HFFc6 (cell line): Measurements from ENCODE around the gene ZFYVE26. TPM values are rescaled to one million over a fixed set of nuclear protein-coding genes. Genes with fewer than 3 reads are reported as not detected.

Source experiments
- DNase-seq: peaks from one replicate; pipeline ENCODE4 v3.0.0-alpha.2; 2018
- H3K27ac Mint-ChIP-seq: 2 replicates; pipeline ENCODE4 v1.8.0; 2020; ENCODE audit warnings: mild to moderate bottlenecking, mixed read lengths
- H3K27me3 Mint-ChIP-seq: 2 replicates; pipeline ENCODE4 v1.8.0; 2021; ENCODE audit warnings: mild to moderate bottlenecking, moderate library complexity, mixed read lengths; ENCODE audit not compliant: insufficient read depth
- H3K36me3 Mint-ChIP-seq: 2 replicates; pipeline ENCODE4 v1.8.0; 2021; ENCODE audit warnings: low read depth, mixed read lengths
- H3K4me1 Mint-ChIP-seq: 2 replicates; pipeline ENCODE4 v1.8.0; 2020; ENCODE audit warnings: low read depth, mixed read lengths
- H3K4me3 Mint-ChIP-seq: 2 replicates; pipeline ENCODE4 v1.8.0; 2020; ENCODE audit warnings: mild to moderate bottlenecking, moderate library complexity, mixed read lengths
- H3K9me3 Mint-ChIP-seq: 2 replicates; pipeline ENCODE4 v1.8.0; 2020; ENCODE audit warnings: mild to moderate bottlenecking, mixed read lengths
- total RNA-seq, 6 experiments: library from RNA; stranded (reverse); fragmentation: NEBNext Ultra II Directional; extraction: Animal tissue kit (Norgen Biotek cat#: 25700); gene quantifications; 2 replicates in 1 of 6; 3 replicates in 5 of 6; pipeline ENCODE4 v1.2.3, GENCODE V29; 2021
- TF ChIP-seq, protein P1 (sequence below): fragments of 200-600 bp; sonication (generic); IDR thresholded peaks from 2 replicates; pipeline ENCODE4 v1.5.0; 2021; ENCODE audit warnings: antibody characterized with exemption, mild to moderate bottlenecking

Gene ZFYVE26
- total RNA-seq, 6 experiments from 2014 or later: 12.8 to 17.2 (median 14.7) TPM

DNA sequence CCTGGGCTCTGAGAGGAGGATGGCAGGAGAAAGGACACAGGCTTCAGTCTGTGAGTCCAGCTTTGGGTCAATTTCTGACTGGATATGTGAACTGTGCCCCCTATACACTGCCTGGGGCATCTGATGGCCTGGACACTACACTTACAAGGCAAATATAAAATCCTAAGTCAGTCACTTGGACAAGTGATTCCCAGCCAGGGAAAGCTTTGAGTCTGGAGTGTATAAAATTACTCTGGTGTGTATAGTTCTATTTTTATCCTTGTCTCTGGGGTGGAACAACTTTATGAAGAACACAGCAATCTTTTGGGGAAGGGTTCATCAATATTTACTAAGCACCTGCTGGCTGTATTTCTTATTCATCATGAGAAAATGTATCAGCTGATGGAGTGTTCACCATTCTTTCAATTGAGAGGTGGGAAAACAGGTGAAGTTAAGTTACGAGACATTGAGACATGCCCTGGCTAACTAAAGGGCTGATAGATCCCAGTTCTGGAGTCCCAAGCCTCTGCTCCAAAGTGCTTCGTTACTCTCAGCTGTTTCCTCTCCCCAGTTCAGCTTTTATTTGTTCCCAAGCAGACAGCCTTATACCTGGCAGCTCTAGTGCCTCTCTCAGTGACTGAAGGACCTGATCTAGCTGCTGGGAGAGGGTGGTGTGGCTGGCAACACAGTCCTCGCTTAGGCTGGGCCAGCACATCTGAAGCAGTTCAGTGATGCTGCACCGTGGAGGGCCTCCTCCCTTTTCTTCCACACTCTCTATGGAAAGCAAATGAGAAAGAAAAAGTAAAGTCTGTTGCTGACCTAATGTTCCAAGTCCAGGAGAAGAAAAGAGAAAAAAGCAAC, 30.9 kb downstream of the ZFYVE26 start:
- H3K4me1 Mint-ChIP-seq: no peaks in the 10 kb centered on the region
- no peaks in the 10 kb centered on the region for H3K27me3 Mint-ChIP-seq
- H3K9me3 Mint-ChIP-seq: no peaks in the 10 kb centered on the region
- DNase-seq: no peak
- no peak overlapping the region for H3K4me3 Mint-ChIP-seq
- no peak overlapping the region for H3K27ac Mint-ChIP-seq
- TF ChIP-seq, protein P1, sequence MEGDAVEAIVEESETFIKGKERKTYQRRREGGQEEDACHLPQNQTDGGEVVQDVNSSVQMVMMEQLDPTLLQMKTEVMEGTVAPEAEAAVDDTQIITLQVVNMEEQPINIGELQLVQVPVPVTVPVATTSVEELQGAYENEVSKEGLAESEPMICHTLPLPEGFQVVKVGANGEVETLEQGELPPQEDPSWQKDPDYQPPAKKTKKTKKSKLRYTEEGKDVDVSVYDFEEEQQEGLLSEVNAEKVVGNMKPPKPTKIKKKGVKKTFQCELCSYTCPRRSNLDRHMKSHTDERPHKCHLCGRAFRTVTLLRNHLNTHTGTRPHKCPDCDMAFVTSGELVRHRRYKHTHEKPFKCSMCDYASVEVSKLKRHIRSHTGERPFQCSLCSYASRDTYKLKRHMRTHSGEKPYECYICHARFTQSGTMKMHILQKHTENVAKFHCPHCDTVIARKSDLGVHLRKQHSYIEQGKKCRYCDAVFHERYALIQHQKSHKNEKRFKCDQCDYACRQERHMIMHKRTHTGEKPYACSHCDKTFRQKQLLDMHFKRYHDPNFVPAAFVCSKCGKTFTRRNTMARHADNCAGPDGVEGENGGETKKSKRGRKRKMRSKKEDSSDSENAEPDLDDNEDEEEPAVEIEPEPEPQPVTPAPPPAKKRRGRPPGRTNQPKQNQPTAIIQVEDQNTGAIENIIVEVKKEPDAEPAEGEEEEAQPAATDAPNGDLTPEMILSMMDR: no peak
- peaks cover 13% of the 10 kb centered on the region for H3K36me3 Mint-ChIP-seq

DNA sequence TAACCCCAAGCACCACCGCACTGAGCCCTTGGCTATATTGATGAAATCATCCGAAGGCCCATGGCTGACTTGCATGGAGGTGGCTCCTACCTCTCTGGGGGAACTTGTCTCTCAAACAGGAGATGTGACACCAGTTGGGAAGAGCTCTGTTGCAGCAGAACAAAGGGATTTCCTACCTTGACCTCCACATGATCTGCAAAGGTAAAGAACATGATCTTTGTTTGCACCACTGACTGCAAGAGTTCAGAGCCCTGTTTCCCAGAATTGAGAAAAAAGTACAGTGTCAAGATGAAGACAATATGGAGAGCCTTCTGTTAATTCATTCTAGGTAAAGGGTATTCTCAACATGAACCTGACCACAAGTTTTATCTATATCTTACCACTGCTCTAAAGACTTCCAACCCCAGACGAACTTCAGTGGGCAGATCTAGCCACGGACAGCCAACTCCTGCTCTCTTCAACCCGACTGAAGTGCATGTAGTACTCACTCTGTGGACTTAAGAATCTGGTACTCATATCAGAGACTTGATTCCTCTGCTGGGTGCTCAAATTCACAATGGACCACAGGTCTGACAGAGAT, 32.1 kb downstream of the ZFYVE26 start:
- Mint-ChIP-seq H3K36me3 (peaks cover 17% of the 10 kb centered on the region), H3K27ac (no peak overlapping the region), H3K4me1 (no peaks in the 10 kb centered on the region), H3K27me3 (no peaks in the 10 kb centered on the region), H3K9me3 (no peaks in the 10 kb centered on the region), H3K4me3 (no peak overlapping the region)
- TF ChIP-seq, protein P1: no peak
- DNase-seq: no peak

DNA sequence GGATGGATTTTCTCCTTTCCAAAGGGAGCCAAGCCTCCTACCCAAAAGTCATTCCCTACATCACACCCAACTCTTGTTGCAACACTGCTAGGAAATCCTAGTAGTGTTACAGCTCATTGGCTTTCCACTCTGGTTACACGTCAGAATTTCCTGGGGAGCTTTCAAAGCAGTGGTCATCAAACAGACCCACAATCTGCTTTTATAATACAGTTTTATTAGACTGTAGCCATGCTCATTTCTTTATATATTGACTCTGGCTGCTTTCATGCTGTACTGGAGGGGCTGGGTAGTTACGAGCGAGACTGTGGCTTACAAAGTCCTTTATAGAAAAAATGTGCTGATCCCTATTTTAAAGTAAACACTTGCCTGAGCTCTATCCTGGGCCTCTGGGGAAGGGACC, 34.3 kb downstream of the ZFYVE26 start:
- no peak overlapping the region for H3K4me3 Mint-ChIP-seq
- no peaks in the 10 kb centered on the region for H3K9me3 Mint-ChIP-seq
- no peak overlapping the region for H3K27ac Mint-ChIP-seq
- no peak for DNase-seq
- H3K27me3 Mint-ChIP-seq: no peaks in the 10 kb centered on the region
- TF ChIP-seq, protein P1: no peak
- peaks cover 10% of the 10 kb centered on the region for H3K36me3 Mint-ChIP-seq
- H3K4me1 Mint-ChIP-seq: no peaks in the 10 kb centered on the region

DNA sequence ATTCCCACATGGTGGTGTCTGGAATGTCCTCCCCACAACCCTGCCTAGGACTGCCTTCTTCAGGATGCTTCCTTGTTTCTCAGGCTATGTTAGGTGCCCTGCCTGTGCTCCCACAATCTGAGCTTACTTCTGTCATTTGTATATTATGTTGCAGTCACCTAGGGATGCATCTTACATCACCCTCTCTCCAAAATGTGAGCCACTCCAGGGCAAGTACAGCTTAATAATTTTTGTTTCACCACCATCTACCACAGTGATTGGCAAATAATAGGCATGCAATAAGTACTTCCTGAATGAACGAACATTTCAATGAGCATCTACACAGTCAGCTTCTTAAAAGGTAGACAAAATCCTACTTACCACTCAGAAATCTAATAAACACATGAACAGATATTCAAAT, 37.6 kb downstream of the ZFYVE26 start:
- TF ChIP-seq, protein P1: no peak
- DNase-seq: no peak
- H3K4me3 Mint-ChIP-seq: no peak overlapping the region

DNA sequence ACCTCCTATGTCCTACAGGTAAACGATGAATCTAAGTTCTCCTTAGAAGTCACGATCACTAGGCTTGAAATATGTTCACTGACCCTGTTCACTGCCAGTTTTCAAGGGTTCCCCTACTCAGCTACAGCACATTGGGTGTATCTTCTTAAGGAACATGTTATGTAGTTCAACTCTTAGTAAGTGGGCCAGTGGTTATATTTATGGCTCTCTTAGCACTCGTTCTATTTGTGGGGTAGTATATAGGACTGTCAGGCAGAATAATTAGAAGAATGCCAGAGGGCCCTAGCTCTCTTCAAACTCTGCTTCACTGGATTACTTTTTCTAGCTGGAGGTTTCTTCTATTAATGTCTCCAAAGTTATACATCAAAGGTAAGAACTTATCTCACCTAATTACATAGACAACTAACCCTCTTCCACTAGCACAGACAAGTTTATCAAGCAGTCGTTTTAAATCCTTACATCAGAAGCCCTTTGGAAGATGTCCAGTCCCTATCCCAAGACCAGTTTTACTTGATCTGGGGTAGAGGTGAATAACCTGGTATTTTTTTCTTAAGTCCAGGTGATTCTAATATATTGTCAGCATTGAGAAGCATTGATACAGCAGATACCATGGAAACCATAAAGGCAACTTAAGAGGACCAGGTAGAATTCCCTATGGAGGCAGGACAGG, 39.6 kb downstream of the ZFYVE26 start:
- Mint-ChIP-seq H3K4me1 (no peaks in the 10 kb centered on the region), H3K4me3 (no peak overlapping the region)

More for the DNA sequence above, 37.6 kb downstream of the ZFYVE26 start:
- no peaks in the 10 kb centered on the region; the same call in 1 of the 2 replicates for H3K27me3 Mint-ChIP-seq
- H3K4me1 Mint-ChIP-seq: no peaks in the 10 kb centered on the region
- H3K36me3 Mint-ChIP-seq: peaks cover 22% of the 10 kb centered on the region
- H3K9me3 Mint-ChIP-seq: no peaks in the 10 kb centered on the region
- no peak overlapping the region for H3K27ac Mint-ChIP-seq

More for the DNA sequence above, 39.6 kb downstream of the ZFYVE26 start:
- H3K27me3 Mint-ChIP-seq: no peaks in the 10 kb centered on the region; the same call in 1 of the 2 replicates
- H3K36me3 Mint-ChIP-seq: peaks cover 30% of the 10 kb centered on the region
- H3K27ac Mint-ChIP-seq: no peak overlapping the region
- DNase-seq: no peak
- H3K9me3 Mint-ChIP-seq: no peaks in the 10 kb centered on the region
- TF ChIP-seq, protein P1: no peak
